Endothelial cell (in vitro differentiated cells): ENCODE measurements around the gene UBASH3A. TPM values are rescaled to one million over a fixed set of nuclear protein-coding genes. Genes with fewer than 3 reads are reported as not detected.

Source experiments
- DNase-seq: peaks from one replicate; pipeline ENCODE4 v3.0.0; 2021; ENCODE audit warnings: low spot score
- H3K27ac Mint-ChIP-seq: one replicate; pipeline ENCODE4 v1.8.0; 2021; ENCODE audit warnings: mixed read lengths, inconsistent platforms; ENCODE audit not compliant: unreplicated experiment
- H3K27me3 Mint-ChIP-seq: one replicate; pipeline ENCODE4 v1.8.0; 2021; ENCODE audit warnings: mild to moderate bottlenecking, moderate library complexity, mixed read lengths, inconsistent platforms; ENCODE audit not compliant: unreplicated experiment
- H3K36me3 Mint-ChIP-seq: one replicate; pipeline ENCODE4 v1.8.0; 2021; ENCODE audit warnings: mild to moderate bottlenecking, low read depth, mixed read lengths, inconsistent platforms; ENCODE audit not compliant: unreplicated experiment
- H3K4me1 Mint-ChIP-seq: one replicate; pipeline ENCODE4 v1.8.0; 2021; ENCODE audit warnings: mild to moderate bottlenecking, mixed read lengths, inconsistent platforms; ENCODE audit not compliant: unreplicated experiment
- H3K4me3 Mint-ChIP-seq: one replicate; pipeline ENCODE4 v1.8.0; 2021; ENCODE audit warnings: mild to moderate bottlenecking, mixed read lengths, inconsistent platforms; ENCODE audit not compliant: unreplicated experiment
- H3K9me3 Mint-ChIP-seq: one replicate; pipeline ENCODE4 v1.8.0; 2021; ENCODE audit warnings: mixed read lengths, inconsistent platforms; ENCODE audit not compliant: unreplicated experiment
- total RNA-seq: library from RNA; stranded (reverse); fragmentation: NEBNext Ultra II Directional; extraction: Animal tissue kit (Norgen Biotek cat#: 25700); gene quantifications from one replicate; pipeline ENCODE4 v1.2.1, GENCODE V29; 2021; ENCODE audit not compliant: unreplicated experiment
- TF ChIP-seq, protein P1 (sequence below): fragments of 200-600 bp; sonication (generic); IDR thresholded peaks from one replicate; pipeline ENCODE4 v1.5.0; 2021; ENCODE audit warnings: antibody characterized with exemption; ENCODE audit not compliant: unreplicated experiment

UBASH3A gene
- total RNA-seq, 1 donor from 2014 or later = not detected

DNA sequence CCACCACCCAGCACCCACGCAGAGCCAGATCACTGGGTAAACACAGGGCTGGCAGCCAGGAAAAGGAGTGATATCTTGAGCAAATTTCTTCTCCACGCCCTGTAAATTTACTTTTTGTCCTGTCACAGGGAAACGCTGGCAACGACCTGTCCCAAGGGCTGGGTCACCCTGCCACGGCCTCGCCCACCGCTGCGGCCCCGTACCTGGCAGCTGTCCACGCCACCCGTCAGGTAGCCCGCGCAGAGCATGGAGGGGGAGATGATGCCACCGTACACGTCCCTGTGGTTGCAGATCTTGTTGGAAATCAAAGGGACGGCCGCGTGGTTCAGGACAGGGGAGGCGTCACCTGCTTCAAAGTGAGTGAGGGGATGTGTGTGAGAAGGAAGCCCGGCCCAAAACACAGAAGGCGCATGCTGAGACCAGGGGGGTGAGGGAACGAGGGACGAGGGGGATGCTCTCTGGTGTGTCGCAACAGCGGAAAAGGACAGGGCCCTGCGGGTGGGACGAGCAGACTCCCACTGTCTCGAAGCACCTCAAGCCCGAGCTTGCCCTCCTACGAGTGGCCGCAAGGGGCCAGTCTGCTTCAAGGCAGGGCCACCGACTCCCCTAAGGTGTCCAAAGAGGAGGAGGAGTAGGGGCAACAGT is 27.2 kb upstream of the UBASH3A start:
- TF ChIP-seq, protein P1, sequence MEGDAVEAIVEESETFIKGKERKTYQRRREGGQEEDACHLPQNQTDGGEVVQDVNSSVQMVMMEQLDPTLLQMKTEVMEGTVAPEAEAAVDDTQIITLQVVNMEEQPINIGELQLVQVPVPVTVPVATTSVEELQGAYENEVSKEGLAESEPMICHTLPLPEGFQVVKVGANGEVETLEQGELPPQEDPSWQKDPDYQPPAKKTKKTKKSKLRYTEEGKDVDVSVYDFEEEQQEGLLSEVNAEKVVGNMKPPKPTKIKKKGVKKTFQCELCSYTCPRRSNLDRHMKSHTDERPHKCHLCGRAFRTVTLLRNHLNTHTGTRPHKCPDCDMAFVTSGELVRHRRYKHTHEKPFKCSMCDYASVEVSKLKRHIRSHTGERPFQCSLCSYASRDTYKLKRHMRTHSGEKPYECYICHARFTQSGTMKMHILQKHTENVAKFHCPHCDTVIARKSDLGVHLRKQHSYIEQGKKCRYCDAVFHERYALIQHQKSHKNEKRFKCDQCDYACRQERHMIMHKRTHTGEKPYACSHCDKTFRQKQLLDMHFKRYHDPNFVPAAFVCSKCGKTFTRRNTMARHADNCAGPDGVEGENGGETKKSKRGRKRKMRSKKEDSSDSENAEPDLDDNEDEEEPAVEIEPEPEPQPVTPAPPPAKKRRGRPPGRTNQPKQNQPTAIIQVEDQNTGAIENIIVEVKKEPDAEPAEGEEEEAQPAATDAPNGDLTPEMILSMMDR = no peak
- H3K9me3 Mint-ChIP-seq = no peaks in the 10 kb centered on the region
- no peak for DNase-seq
- no peaks in the 10 kb centered on the region for H3K4me1 Mint-ChIP-seq
- peaks cover 16% of the 10 kb centered on the region for H3K27me3 Mint-ChIP-seq
- H3K4me3 Mint-ChIP-seq = no peak overlapping the region
- no peaks in the 10 kb centered on the region for H3K36me3 Mint-ChIP-seq
- H3K27ac Mint-ChIP-seq = no peak overlapping the region

DNA sequence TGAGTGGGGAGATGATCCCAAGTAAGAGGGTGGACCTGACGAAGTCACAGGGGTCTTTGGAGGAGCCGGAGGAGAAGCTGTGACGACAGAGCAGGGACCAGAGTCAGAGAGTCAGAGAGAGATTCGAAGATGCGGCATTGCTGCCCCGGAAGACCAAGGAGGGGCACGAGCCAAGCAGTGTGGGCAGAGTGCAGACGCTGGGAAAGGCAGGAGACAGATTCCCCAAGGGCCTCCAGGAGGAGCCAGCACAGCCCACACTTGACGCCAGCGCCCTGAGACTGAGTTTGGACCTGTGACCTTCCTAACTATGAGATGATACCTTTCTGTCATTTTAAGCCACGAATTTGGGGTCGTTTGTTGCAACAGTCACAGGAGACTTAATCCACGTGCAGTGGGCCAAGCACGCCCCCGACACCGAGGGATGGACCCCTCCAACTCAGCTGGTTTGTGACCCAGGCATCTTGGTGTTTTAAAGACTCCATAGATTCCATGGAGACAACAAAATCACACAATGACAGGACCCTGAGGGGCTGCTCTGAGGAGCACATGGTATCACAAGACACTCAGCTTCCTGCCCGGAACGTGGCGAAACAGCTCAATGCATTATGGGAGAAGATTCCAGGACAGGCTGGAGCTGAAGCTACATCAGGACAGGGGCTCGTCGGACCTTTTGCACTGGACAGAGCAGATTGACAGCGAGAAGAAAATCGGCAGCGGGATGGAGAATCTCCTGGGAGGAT is 26.3 kb upstream of the UBASH3A start:
- no peak for DNase-seq
- Mint-ChIP-seq H3K36me3 (no peaks in the 10 kb centered on the region), H3K27ac (no peak overlapping the region), H3K27me3 (peaks cover 16% of the 10 kb centered on the region), H3K4me1 (no peaks in the 10 kb centered on the region), H3K9me3 (no peaks in the 10 kb centered on the region), H3K4me3 (peak overlapping the region; percentile 29)
- TF ChIP-seq, protein P1 = no peak

DNA sequence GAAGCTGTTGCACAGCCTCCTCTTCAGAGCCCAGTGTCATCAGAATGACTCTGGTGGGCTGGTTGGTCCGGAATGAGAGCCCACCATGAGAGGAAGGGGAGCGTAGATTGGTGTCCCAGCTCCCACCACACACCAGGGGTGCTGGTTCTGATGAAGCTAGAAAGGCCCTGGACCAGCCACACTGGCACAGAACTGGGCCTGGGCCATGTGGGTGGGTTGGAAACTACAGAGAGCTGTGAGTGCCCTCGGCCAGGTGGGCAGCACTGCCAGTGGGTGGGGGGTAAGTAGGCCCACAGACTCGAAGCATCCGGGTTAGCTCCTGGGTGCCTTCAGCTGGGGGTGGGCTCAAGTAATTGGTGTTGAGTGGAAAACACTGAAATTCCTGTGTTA is 25.8 kb upstream of the UBASH3A start:
- Mint-ChIP-seq H3K4me1 (no peaks in the 10 kb centered on the region), H3K27me3 (peaks cover 11% of the 10 kb centered on the region), H3K36me3 (peaks cover 3% of the 10 kb centered on the region), H3K9me3 (no peaks in the 10 kb centered on the region), H3K4me3 (no peak overlapping the region), H3K27ac (no peak overlapping the region)
- TF ChIP-seq, protein P1 = no peak
- no peak for DNase-seq

DNA sequence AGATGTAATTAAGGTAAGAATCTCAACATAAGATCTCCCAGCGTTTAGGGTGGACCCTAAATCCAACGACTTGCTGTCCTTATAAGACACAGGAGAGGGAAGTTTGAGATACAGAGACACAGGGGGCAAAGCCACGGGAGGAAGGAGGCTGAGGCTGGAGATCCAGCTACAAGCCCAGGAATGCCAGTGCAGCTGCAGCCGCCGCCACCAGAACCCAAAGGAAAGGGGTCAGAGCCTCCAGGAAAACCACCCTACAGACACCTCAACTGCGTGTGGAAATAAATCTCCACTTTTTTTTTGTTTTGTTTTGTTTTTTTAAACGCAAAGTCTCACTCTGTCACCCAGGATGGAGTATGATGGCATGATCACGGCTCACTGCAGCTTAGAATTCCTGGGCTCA is 25.3 kb upstream of the UBASH3A start:
- no peak overlapping the region for H3K27ac Mint-ChIP-seq
- H3K36me3 Mint-ChIP-seq = peaks cover 3% of the 10 kb centered on the region
- no peaks in the 10 kb centered on the region for H3K4me1 Mint-ChIP-seq
- no peak for DNase-seq
- TF ChIP-seq, protein P1 = no peak
- no peaks in the 10 kb centered on the region for H3K9me3 Mint-ChIP-seq
- H3K4me3 Mint-ChIP-seq = no peak overlapping the region
- H3K27me3 Mint-ChIP-seq = peaks cover 7% of the 10 kb centered on the region

- TF ChIP-seq, protein P1 = no peak
- H3K9me3 Mint-ChIP-seq = no peaks in the 10 kb centered on the region
- H3K4me1 Mint-ChIP-seq = no peaks in the 10 kb centered on the region
- H3K4me3 Mint-ChIP-seq = no peak overlapping the region
- H3K27me3 Mint-ChIP-seq = peaks cover 4% of the 10 kb centered on the region
- H3K36me3 Mint-ChIP-seq = peaks cover 3% of the 10 kb centered on the region
- DNase-seq = no peak
- no peak overlapping the region for H3K27ac Mint-ChIP-seq
Measured at GRCh38 chr21:42379426-42380215, 24.1 kb upstream of the UBASH3A start.
